Ishikawa (cell line): ENCODE results near the gene ADM2.

ENCODE experiments used
- CEBPB ChIP-seq: IDR thresholded peaks from 2 replicates; pipeline ENCODE4 v1.6.1; 2012
- CREB1 ChIP-seq: IDR thresholded peaks from 2 replicates; pipeline ENCODE4 v1.6.1; 2012; ENCODE audit warnings: low read depth
- EGR1 ChIP-seq: IDR thresholded peaks from 2 replicates; pipeline ENCODE4 v1.6.1; 2012
- EP300 ChIP-seq: IDR thresholded peaks from 2 replicates; pipeline ENCODE4 v1.6.1; 2012; ENCODE audit warnings: borderline replicate concordance
- FOXM1 ChIP-seq: IDR thresholded peaks from 2 replicates; pipeline ENCODE4 v1.6.1; 2012; ENCODE audit warnings: low read depth, borderline replicate concordance
- MAX ChIP-seq: IDR thresholded peaks from 2 replicates; pipeline ENCODE4 v1.6.1; 2012
- NFIC ChIP-seq: IDR thresholded peaks from 2 replicates; pipeline ENCODE4 v1.6.1; 2012
- RAD21 ChIP-seq: IDR thresholded peaks from 2 replicates; pipeline ENCODE4 v1.6.1; 2012; ENCODE audit warnings: low read depth
- REST ChIP-seq: IDR thresholded peaks from 2 replicates; pipeline ENCODE4 v1.6.1; 2012; ENCODE audit warnings: low read depth, mild to moderate bottlenecking
- TAF1 ChIP-seq: IDR thresholded peaks from 2 replicates; pipeline ENCODE4 v1.6.1; 2012; ENCODE audit warnings: low read depth, mild to moderate bottlenecking
- TCF12 ChIP-seq: IDR thresholded peaks from 2 replicates; pipeline ENCODE4 v1.6.1; 2012; ENCODE audit warnings: low read depth
- TEAD4 ChIP-seq: IDR thresholded peaks from 2 replicates; pipeline ENCODE4 v1.6.1; 2012
- USF1 ChIP-seq: IDR thresholded peaks from 2 replicates; pipeline ENCODE4 v1.6.1; 2012
- YY1 ChIP-seq: IDR thresholded peaks from 2 replicates; pipeline ENCODE4 v1.6.1; 2012; ENCODE audit warnings: low read depth
- ZBTB7A ChIP-seq: IDR thresholded peaks from 2 replicates; pipeline ENCODE4 v1.6.1; 2012; ENCODE audit warnings: low read depth

ADM2 gene

GRCh38 chr22:50507991-50508884 is 26.9 kb downstream of the ADM2 start, which contains the start of gene NCAPH2 (continued):
- no peak for TF ChIP-seq REST

- TF ChIP-seq REST (no peak), MAX (no peak), RAD21 (no peak), TCF12 (no peak), CEBPB (no peak), YY1 (no peak), EP300 (no peak)
Observed at GRCh38 chr22:50508897-50509296, 27.6 kb downstream of the ADM2 start.

- TF ChIP-seq USF1, result no peak
- TF ChIP-seq MAX, result no peak
- no peak for TF ChIP-seq YY1
- no peak for TF ChIP-seq CEBPB
- no peak for TF ChIP-seq EP300
- TF ChIP-seq NFIC, result no peak
- no peak for TF ChIP-seq RAD21
- TF ChIP-seq EGR1, result no peak
- no peak for TF ChIP-seq TAF1
- no peak for TF ChIP-seq ZBTB7A
- TF ChIP-seq TCF12, result no peak
- TF ChIP-seq TEAD4, result no peak
- no peak for TF ChIP-seq CREB1
- TF ChIP-seq REST, result no peak
- no peak for TF ChIP-seq FOXM1
Observed at GRCh38 chr22:50513175-50513574, 31.8 kb downstream of the ADM2 start.

GRCh38 chr22:50516068-50516467 is 34.7 kb downstream of the ADM2 start:
- no peak for TF ChIP-seq USF1
- no peak for TF ChIP-seq EGR1
- no peak for TF ChIP-seq REST
